T follicular helper cell (primary cell): ENCODE data around the gene IZUMO2.
"Not testable (repeated sequence)": the region's sequence is repeated elsewhere in the genome, so short reads cannot be mapped to it uniquely, and the experiment has no call there.

Experiments used
- DNase-seq: peaks from one replicate; pipeline ENCODE4 v3.0.0-alpha.2; 2020; ENCODE audit warnings: low read depth

The IZUMO2 gene

DNA sequence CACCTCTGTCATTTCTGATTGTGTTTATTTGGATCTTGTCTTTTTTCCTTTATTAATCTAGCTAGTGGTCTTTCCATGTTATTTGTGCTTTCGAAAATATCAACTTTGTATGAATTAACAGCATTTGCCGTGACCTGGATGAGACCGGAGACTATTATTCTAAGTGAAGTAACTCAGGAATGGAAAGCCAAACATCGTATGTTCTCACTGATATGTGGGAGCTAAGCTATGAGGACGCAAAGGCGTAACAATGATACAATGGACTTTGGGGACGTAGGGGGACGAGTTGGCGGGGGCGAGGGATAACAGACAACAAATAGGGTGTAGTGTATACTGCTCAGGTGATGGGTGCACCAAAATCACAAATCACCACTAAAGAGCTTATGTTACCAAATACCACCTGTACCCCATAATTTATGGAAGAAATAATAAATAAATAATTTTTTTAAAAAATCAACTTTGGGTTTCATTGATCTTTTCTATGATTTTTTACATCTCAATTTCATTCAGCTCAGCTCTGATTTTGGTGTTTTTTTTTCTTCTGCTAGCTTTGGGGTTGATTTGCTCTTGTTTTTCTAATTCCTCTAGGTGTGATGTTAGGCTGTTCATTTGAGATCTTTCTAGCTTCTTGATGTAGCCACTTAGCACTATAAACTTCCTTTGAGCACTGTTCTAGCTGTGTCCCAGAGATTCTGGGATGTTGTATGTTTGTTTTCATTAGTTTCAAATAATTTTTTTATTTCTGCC, 27.1 kb downstream of the IZUMO2 start:
- DNase-seq = not testable (repeated sequence)

DNA sequence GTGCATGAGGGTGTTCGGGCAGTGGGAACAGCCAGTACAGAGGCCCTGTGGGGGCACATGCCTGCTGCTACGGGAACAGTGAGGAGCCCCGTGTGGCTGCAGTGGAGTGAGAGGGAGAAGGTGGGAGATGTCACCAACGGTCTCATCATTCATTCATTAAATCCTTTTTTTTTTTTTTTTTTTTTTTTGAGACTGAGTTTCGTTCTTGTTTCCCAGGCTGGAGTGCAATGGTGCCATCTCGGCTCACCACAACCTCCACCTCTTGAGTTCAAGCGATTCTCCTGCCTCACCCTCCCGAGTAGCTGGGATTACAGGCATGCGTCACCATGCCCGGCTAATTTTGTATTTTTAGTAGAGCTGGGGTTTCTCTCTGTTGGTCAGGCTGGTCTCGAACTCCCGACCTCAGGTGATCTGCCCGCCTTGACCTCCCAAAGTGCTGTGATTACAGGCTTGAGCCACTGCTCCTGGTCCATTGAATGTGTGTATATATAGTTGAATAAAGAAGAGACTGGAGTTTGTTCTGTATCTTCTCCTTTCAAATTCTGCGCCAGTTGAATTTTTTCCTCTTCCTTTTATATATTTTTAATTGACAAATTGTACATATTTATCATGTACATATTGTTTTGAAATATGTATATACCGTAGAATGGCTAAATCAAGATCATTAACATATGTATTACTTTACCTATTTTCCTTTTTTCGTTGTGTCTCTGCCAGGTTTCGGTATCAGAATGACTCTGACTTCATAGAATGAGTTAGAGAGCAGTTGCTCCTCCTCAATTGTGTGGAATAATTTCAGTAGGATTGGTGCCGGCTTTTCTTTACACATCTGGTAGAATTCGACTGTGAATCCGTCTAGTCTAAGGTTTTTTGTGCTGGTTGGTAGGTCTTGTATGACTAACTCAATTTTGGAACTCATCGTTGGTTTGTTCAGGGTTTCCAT, 28.0 kb downstream of the IZUMO2 start:
- not testable (repeated sequence) for DNase-seq

DNA sequence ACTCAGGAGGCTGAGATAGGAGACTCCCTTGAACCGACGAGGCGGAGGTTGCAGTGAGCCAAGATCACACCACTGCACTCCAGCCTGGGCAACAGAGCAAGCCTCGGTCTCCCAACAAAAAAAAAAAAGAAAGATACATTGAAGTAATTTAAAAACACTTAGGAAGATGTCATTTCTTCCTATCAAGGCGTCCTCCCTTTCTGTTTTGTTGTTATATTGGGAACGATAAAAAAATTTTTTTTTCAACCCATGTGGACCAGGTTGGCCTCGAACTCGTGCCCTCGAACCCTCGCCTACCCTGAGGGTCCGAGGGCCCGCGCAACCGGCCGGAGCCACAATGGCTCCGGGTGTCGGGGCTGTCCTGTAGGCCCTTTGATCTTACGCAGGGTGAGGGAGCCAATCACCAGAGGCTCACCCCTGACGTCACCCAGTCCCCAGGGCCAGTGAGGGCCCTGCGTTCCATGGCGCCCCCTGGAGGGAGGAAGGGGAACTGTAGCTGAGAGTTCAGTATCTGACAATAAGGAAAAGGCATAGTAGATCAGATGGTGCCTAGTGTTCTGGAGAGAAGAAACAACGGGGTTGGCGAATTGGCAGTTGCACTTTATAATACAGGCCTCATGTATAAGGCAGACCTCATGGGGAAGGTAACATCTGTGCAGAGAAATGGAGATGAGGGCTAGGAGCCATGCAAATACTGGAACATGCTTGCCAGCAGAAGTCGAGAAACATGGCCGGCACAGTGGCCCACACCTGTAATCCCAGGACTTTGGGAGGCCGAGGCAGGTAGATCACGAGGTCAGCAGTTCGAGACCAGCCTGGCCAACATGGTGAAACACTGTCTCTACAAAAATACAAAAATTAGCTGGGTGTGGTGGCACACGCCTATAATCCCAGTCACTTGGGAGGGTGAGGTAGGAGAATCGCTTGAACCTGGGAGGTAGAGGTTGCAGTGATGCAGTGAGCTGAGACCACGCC, 29.3 kb downstream of the IZUMO2 start:
- not testable (repeated sequence) for DNase-seq

DNA sequence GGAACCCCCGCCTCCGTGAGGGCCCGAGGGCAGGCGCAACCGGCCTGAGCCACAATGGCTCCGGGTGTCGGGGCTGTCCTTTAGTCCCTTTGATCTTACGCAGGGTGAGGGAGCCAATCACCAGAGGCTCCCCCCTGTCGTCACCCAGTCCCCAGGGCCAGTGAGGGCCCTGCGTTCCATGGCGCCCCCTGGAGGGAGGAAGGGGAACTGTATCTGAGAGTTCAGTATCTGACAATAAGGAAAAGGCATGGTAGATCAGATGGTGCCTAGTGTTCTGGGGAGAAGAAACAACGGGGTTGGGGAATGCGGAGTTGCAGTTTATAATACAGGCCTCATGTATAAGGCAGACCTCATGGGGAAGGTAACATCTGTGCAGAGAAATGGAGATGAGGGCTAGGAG, 59.1 kb downstream of the IZUMO2 start:
- DNase-seq = not testable (repeated sequence)

DNA sequence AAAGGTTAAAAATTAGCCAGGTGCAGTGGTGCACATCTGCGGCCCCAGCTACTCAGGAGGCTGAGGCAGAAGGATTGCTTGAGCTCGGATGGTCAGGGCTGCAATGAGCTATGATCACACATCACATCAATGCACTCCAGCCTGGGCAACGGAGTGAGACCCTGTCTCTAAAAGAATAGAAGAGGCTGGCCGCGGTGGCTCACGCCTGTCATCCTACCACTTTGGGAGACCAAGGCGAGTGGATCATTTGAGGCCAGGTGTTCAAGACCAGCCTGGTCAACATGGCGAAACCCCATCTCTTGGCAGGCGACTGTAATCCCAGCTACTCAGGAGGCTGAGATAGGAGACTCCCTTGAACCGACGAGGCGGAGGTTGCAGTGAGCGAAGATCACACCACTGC, 59.7 kb downstream of the IZUMO2 start:
- not testable (repeated sequence) for DNase-seq
